AG04449 (cell line): ENCODE measurements around the gene SMIM45.

ENCODE experiments used
- CTCF ChIA-PET: fragments of 350-600 bp; formaldehyde crosslinking; extraction: SDS; loops from one replicate; lab custom pipeline; 2021; ENCODE audit warnings: antibody characterized with exemption; lab: Yijun Ruan, JAX
- POLR2A ChIA-PET: fragments of 400-600, 350-600 bp; formaldehyde crosslinking; extraction: SDS; loops from one replicate; lab custom pipeline; 2020; ENCODE audit warnings: antibody characterized with exemption, inconsistent platforms; lab: Yijun Ruan, JAX
- DNase-seq: peaks from one replicate; pipeline ENCODE4 v3.0.0-alpha.2; 2010; ENCODE audit warnings: low read depth, low spot score
- H3K4me3 ChIP-seq: 2 replicates; pipeline ENCODE4 v1.5.1; 2011; ENCODE audit warnings: low read depth, mild to moderate bottlenecking, control low read depth, low read length
- CTCF ChIP-seq: IDR thresholded peaks from one replicate; pipeline ENCODE4 v1.5.1; 2011; ENCODE audit warnings: mild to moderate bottlenecking, moderate library complexity, low read length, control low read depth, inconsistent platforms; ENCODE audit not compliant: insufficient read depth; ENCODE audit errors: missing control alignments

Gene SMIM45

GRCh38 chr22:41964112-41964491 is 12.2 kb downstream of the SMIM45 start:
- TF ChIP-seq CTCF = no peak
- ChIA-PET POLR2A (no interaction called here), CTCF (interaction anchor here (1.1 to 7.4 kb wide), 7 partner anchors 7 to 510 kb away, joined by 3 to 36 read pairs (median 4); no protein-coding TSS in a partner anchor)
- no peak for DNase-seq
- no peak overlapping the region for H3K4me3 ChIP-seq

GRCh38 chr22:41966225-41966606 is 14.3 kb downstream of the SMIM45 start:
- H3K4me3 ChIP-seq = no peak overlapping the region
- TF ChIP-seq CTCF = no peak
- DNase-seq = no peak
- ChIA-PET POLR2A (no interaction called here), CTCF (interaction anchor here (0.8 to 7.4 kb wide), 15 partner anchors 9 to 508 kb away, joined by 3 to 52 read pairs (median 5); partner anchors contain the start of gene NDUFA6)

- H3K4me3 ChIP-seq = no peak overlapping the region
- peak; percentile 63 for DNase-seq
- TF ChIP-seq CTCF = no peak
- CTCF ChIA-PET = interaction anchor here (0.7 to 7.4 kb wide), 23 partner anchors 10 to 507 kb away, joined by 3 to 52 read pairs (median 5); partner anchors contain the start of genes NAGA and NDUFA6
- POLR2A ChIA-PET = no interaction called here
Observed at GRCh38 chr22:41966607-41967240, 14.8 kb downstream of the SMIM45 start.

- DNase-seq = no peak
- TF ChIP-seq CTCF = no peak
- no peak overlapping the region for H3K4me3 ChIP-seq
- ChIA-PET POLR2A (no interaction called here), CTCF (interaction anchor here (1.3 to 7.4 kb wide), 6 partner anchors 22 to 505 kb away, joined by 3 to 52 read pairs (median 24); partner anchors contain the start of genes CENPM and NDUFA6)
Observed at GRCh38 chr22:41968601-41969000, 16.7 kb downstream of the SMIM45 start.

- no peak within 1 kb of the TSS for H3K4me3 ChIP-seq
- POLR2A ChIA-PET = no interaction called here
- CTCF ChIA-PET = interaction anchor here (1.3 to 7.4 kb wide), 6 partner anchors 22 to 505 kb away, joined by 3 to 52 read pairs (median 24); partner anchors contain the start of genes CENPM and NDUFA6
- no peak for DNase-seq
- no peak for TF ChIP-seq CTCF
Observed at GRCh38 chr22:41969110-41969646, 17.2 kb downstream of the SMIM45 start, which contains the start of gene SEPTIN3. SEPTIN3 (plus strand) TSS chr22:41969443; CDS start chr22:41971493, 2,050 bp downstream.

- ChIA-PET POLR2A (no interaction called here), CTCF (interaction anchor here (0.7 to 7.4 kb wide), 7 partner anchors 30 to 503 kb away, joined by 3 to 52 read pairs (median 3); no protein-coding TSS in a partner anchor)
- no peak for DNase-seq
- no peak for TF ChIP-seq CTCF
- no peak overlapping the region for H3K4me3 ChIP-seq
Observed at GRCh38 chr22:41970601-41971000, 18.7 kb downstream of the SMIM45 start.
